Measurements from ENCODE around the gene TMED5.

DNA sequence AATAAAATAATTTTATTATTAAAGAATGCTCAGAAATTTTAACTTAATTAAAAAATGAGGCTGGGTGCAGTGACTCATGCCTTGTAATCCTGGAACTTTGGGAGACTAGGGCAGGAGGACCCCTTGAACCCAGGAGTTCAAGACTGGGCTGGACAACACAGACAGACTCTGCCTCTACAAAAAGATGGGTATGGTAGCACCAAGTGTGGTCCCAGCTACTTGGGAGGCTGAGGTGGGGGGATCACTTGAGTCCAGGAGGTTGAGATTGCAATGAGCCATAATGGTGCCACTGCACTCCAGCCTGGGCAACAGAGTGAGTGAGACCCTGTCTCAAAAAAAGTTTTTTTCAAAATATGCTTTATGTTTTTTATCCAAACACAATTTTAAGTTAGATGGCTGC, 25.3 kb downstream of the TMED5 start:
- TF ChIP-seq EZH2phosphoT487 (IDR thresholded peaks at IDR 0.05; ENCODE audit: unreplicated experiment), result no peak
- TF ChIP-seq, protein P1, sequence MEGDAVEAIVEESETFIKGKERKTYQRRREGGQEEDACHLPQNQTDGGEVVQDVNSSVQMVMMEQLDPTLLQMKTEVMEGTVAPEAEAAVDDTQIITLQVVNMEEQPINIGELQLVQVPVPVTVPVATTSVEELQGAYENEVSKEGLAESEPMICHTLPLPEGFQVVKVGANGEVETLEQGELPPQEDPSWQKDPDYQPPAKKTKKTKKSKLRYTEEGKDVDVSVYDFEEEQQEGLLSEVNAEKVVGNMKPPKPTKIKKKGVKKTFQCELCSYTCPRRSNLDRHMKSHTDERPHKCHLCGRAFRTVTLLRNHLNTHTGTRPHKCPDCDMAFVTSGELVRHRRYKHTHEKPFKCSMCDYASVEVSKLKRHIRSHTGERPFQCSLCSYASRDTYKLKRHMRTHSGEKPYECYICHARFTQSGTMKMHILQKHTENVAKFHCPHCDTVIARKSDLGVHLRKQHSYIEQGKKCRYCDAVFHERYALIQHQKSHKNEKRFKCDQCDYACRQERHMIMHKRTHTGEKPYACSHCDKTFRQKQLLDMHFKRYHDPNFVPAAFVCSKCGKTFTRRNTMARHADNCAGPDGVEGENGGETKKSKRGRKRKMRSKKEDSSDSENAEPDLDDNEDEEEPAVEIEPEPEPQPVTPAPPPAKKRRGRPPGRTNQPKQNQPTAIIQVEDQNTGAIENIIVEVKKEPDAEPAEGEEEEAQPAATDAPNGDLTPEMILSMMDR (conservative IDR thresholded peaks at IDR 0.05; ENCODE audit: low read depth in 2 of 2), result no peak
- no peak for TF ChIP-seq ZNF114 (CRISPR knock-in tag; IDR thresholded peaks at IDR 0.05)
- TF ChIP-seq, protein P2, sequence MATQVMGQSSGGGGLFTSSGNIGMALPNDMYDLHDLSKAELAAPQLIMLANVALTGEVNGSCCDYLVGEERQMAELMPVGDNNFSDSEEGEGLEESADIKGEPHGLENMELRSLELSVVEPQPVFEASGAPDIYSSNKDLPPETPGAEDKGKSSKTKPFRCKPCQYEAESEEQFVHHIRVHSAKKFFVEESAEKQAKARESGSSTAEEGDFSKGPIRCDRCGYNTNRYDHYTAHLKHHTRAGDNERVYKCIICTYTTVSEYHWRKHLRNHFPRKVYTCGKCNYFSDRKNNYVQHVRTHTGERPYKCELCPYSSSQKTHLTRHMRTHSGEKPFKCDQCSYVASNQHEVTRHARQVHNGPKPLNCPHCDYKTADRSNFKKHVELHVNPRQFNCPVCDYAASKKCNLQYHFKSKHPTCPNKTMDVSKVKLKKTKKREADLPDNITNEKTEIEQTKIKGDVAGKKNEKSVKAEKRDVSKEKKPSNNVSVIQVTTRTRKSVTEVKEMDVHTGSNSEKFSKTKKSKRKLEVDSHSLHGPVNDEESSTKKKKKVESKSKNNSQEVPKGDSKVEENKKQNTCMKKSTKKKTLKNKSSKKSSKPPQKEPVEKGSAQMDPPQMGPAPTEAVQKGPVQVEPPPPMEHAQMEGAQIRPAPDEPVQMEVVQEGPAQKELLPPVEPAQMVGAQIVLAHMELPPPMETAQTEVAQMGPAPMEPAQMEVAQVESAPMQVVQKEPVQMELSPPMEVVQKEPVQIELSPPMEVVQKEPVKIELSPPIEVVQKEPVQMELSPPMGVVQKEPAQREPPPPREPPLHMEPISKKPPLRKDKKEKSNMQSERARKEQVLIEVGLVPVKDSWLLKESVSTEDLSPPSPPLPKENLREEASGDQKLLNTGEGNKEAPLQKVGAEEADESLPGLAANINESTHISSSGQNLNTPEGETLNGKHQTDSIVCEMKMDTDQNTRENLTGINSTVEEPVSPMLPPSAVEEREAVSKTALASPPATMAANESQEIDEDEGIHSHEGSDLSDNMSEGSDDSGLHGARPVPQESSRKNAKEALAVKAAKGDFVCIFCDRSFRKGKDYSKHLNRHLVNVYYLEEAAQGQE (IDR thresholded peaks at IDR 0.05; ENCODE audit: unreplicated experiment), result no peak
- no peak for TF ChIP-seq EZH2 (IDR thresholded peaks at IDR 0.05; ENCODE audit: low read depth, unreplicated experiment)
- TF ChIP-seq CREB1 (CRISPR knock-in tag; IDR thresholded peaks at IDR 0.05; ENCODE audit: low read depth), result no peak
- TF ChIP-seq POLR2AphosphoS5 (IDR thresholded peaks at IDR 0.05; ENCODE audit: low read depth), result no peak
